AG09309 (cell line): Measurements from ENCODE around the gene EIF4E3.

Experiments used
- DNase-seq: peaks from one replicate; pipeline ENCODE4 v3.0.0-alpha.2; 2010; ENCODE audit warnings: low read depth
- H3K4me3 ChIP-seq: 2 replicates; pipeline ENCODE4 v1.5.1; 2011; ENCODE audit warnings: mild to moderate bottlenecking, low read depth, low read length, moderate library complexity; ENCODE audit not compliant: control insufficient read depth
- TF ChIP-seq, protein P1 (sequence below): IDR thresholded peaks from 2 replicates; pipeline ENCODE4 v1.5.1; 2011; ENCODE audit warnings: mild to moderate bottlenecking, low read depth, low read length, inconsistent platforms; ENCODE audit not compliant: insufficient read depth, control insufficient read depth; ENCODE audit errors: missing control alignments

Gene EIF4E3

DNA sequence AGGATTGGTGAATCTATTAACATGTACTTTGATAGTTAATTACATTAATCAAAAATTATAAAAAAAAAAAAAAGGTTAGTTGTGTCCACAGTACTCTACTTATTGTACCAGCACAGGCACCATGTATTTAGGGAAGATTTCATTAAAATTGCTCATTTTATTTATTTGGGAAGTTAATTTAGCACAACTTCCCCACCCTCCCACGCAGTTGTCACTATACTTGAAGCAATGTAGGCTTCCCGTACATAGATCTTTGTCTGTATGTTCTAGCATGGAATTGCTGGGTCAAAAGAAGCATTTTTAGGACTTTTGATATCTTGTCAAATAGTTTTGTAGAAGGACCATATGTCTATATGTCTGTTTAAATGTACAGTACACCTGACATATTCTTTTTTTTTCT is 32.9 kb upstream of the EIF4E3 start:
- TF ChIP-seq, protein P1, sequence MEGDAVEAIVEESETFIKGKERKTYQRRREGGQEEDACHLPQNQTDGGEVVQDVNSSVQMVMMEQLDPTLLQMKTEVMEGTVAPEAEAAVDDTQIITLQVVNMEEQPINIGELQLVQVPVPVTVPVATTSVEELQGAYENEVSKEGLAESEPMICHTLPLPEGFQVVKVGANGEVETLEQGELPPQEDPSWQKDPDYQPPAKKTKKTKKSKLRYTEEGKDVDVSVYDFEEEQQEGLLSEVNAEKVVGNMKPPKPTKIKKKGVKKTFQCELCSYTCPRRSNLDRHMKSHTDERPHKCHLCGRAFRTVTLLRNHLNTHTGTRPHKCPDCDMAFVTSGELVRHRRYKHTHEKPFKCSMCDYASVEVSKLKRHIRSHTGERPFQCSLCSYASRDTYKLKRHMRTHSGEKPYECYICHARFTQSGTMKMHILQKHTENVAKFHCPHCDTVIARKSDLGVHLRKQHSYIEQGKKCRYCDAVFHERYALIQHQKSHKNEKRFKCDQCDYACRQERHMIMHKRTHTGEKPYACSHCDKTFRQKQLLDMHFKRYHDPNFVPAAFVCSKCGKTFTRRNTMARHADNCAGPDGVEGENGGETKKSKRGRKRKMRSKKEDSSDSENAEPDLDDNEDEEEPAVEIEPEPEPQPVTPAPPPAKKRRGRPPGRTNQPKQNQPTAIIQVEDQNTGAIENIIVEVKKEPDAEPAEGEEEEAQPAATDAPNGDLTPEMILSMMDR = no peak
- no peak overlapping the region for H3K4me3 ChIP-seq
- no peak for DNase-seq

DNA sequence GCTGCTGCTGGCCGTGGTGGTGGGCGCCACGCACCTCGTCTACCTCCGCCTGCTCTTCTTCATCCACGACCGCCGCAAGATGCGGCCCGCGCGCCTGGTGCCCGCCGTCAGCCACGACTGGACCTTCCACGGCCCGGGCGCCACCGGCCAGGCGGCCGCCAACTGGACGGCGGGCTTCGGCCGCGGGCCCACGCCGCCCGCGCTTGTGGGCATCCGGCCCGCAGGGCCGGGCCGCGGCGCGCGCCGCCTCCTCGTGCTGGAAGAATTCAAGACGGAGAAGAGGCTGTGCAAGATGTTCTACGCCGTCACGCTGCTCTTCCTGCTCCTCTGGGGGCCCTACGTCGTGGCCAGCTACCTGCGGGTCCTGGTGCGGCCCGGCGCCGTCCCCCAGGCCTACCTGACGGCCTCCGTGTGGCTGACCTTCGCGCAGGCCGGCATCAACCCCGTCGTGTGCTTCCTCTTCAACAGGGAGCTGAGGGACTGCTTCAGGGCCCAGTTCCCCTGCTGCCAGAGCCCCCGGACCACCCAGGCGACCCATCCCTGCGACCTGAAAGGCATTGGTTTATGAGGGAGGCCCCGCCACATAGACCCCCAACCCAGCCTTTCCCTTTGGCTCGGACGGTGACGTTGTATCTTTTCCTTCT is 29.5 kb upstream of the EIF4E3 start:
- H3K4me3 ChIP-seq = no peak overlapping the region
- no peak for DNase-seq
- TF ChIP-seq, protein P1 = no peak

DNA sequence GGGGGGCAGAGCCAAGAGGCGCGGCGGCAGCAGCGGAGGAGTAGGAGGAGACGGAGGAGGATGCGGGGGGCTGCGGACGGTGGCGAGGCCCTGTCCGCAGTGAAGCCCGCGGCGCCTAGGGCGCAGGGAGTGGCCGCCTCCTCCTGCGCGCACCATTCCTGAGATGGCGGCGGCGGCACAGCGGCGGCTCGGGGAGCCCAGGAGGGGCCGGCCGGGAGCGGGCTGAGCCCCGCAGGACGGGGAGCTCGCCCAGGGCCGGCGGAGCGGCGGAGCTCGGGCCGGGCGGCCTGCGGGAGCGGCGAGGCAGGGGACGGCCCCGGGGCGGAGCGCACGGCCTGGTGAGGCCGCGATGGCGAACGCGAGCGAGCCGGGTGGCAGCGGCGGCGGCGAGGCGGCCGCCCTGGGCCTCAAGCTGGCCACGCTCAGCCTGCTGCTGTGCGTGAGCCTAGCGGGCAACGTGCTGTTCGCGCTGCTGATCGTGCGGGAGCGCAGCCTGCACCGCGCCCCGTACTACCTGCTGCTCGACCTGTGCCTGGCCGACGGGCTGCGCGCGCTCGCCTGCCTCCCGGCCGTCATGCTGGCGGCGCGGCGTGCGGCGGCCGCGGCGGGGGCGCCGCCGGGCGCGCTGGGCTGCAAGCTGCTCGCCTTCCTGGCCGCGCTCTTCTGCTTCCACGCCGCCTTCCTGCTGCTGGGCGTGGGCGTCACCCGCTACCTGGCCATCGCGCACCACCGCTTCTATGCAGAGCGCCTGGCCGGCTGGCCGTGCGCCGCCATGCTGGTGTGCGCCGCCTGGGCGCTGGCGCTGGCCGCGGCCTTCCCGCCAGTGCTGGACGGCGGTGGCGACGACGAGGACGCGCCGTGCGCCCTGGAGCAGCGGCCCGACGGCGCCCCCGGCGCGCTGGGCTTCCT is 28.8 kb upstream of the EIF4E3 start, which contains the start of gene GPR27:
Gene GPR27, plus strand, starts transcription at position 155 of the 909 bp plus-strand sequence. Its CDS starts 195 bp downstream, at position 350.
- no peak within 1 kb of the TSS; the same call in 1 of the 2 replicates for H3K4me3 ChIP-seq
- TF ChIP-seq, protein P1 = no peak
- DNase-seq = no peak

DNA sequence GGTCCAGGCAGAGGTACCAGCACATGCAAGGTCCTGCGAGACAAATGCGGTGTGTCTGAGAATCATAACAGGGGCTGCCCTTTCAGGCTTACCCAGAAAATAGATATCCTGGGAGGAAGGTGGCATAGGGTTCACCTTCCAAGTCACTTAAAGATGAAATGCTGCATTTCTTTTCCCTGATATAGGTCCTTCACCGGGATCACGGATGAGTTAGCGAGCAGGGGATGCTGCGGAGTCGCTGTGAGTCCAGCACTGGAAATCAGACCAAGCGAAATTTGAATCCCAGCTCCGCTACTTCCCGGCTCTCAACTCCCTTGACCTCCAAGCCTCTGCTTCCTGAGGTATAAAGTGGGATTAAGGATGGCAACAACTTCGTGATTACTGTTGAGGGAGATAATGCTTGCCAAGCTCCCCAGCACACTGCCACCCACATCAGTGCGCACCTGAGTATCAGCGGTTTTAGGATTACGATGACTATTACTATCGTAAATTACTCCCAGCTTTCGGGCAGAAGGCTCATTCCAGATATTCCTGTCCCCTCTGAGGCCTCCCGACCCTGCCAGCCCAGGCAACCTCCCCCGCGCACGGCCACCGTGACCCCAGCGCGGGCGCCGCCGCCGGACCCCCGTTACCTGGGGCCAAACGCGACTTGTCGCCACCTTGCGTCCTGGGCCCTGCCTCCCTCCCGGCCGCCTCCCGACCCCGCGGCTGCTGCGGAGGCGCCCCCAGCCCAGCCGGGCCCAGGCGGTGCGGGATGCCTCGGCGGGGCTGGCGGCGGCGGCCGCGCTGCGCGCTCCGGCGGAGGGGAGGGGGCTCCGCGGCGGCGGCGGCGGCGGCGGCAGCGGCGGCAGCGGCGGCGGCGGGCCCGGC is 27.9 kb upstream of the EIF4E3 start:
- no peak overlapping the region; the same call in 1 of the 2 replicates for H3K4me3 ChIP-seq
- TF ChIP-seq, protein P1 = no peak
- no peak for DNase-seq

DNA sequence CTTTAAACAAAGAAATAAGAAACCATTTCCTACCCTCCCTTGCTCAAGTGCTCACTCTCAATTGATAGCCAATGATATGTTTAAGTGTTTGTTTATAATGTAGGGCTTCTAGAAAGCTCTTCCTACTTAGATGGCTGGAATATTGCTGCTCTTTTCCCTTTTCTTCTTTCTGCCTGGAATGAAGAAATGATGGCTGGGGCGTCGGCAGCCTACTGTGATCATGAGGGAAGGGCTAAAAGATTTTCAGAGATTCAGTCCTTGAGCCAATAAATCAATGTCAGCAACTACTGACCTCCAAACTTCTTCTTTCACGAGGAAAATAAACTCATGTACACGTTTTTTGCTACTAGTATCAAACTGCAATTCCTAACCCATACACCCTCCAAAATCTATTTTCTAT is 26.4 kb upstream of the EIF4E3 start:
- TF ChIP-seq, protein P1 = no peak
- DNase-seq = no peak
- H3K4me3 ChIP-seq = no peak overlapping the region

DNA sequence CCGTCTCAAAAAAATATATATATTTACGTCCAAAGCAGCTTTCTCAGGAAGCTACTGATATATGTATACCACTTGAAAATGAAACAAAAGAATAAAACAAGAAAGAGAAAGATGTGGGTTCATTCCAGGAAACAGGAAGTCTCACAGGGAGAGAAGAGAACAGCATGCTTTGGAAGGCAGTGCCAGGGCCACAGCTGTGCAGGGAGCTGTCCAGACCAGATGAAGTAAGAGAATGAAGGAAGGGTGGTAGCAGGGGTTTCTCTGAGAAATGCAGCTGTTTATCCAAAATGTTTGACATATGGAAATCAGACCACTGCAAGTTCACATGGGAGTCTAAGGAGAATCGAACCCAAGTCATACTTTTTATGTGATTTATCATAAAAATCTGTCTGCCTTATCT is 19.5 kb upstream of the EIF4E3 start:
- no peak overlapping the region for H3K4me3 ChIP-seq
- DNase-seq = no peak
- TF ChIP-seq, protein P1 = no peak
